HepG2 (cell line): ENCODE results near the gene B3GALT6. TPM values are rescaled to one million over a fixed set of nuclear protein-coding genes. Genes with fewer than 3 reads are reported as not detected.

Experiments used
- ATAC-seq: fragments of 200-7000 bp; cut with Tn5 transposase; 3 replicates; pipeline ENCODE4 v1.9.1; 2020; ENCODE audit warnings: mild to moderate bottlenecking, moderate library complexity
- BruUV-seq: library from RNA; stranded (reverse); fragments of 400-500 nt; replicated peaks from 2 replicates; lab custom pipeline; 2021; lab: Mats Ljungman, UMichigan
- CTCF ChIA-PET: fragments of 300-600 bp; formaldehyde crosslinking; extraction: SDS; loops from one replicate; lab custom pipeline; 2021; ENCODE audit warnings: low total read pairs, inconsistent platforms, low intra/inter-chr PET ratio; lab: Yijun Ruan, JAX
- POLR2A ChIA-PET: fragments of 350-600 bp; sonication (Branson Sonifier 250); formaldehyde crosslinking; loops from one replicate; lab custom pipeline; 2020; ENCODE audit warnings: antibody characterized with exemption, inconsistent platforms; lab: Yijun Ruan, JAX
- DNase-seq: peaks from one replicate; pipeline ENCODE4 v3.0.0-alpha.2; 2015; ENCODE audit warnings: low spot score
- FAIRE-seq: peaks from 3 replicates; lab custom pipeline; 2011; peaks lifted over from hg19 to GRCh38; lab: Jason Lieb, UNC
- H2AFZ ChIP-seq: one replicate; pipeline ENCODE4 v1.6.1; 2011; ENCODE audit warnings: low read length, inconsistent platforms
- H3K27ac ChIP-seq: fragments of 300-600 bp; 3 replicates; pipeline ENCODE4 v1.8.0; 2011; ENCODE audit warnings: mixed run types, mild to moderate bottlenecking, mixed read lengths, low read length, inconsistent platforms; ENCODE audit not compliant: insufficient read depth; ENCODE audit errors: extremely low read length
- H3K27me3 ChIP-seq, 2 experiments: fragments of 200-600 bp in 1 of 2; 2 replicates in 1 of 2; 3 replicates in 1 of 2; pipeline versions ENCODE4 v1.6.0 to v1.8.0; 2011; ENCODE audit warnings: low read length in 2 of 2, mild to moderate bottlenecking in 2 of 2, moderate library complexity in 2 of 2, inconsistent platforms in 1 of 2; ENCODE audit not compliant: insufficient read depth in 2 of 2, control insufficient read depth in 1 of 2
- H3K36me3 ChIP-seq, 2 experiments: fragments of 200-600 bp in 1 of 2; replicated peaks in 1 of 2; 2 replicates in 1 of 2; 3 replicates in 1 of 2; pipeline versions ENCODE4 v1.5.1 to v1.8.0; 2011; ENCODE audit warnings: low read length in 2 of 2, inconsistent platforms in 1 of 2; ENCODE audit not compliant: insufficient read depth in 2 of 2, control insufficient read depth in 1 of 2
- H3K4me1 ChIP-seq: 2 replicates; pipeline ENCODE4 v1.5.1; 2012; ENCODE audit warnings: low read length, inconsistent platforms; ENCODE audit not compliant: insufficient read depth
- H3K4me2 ChIP-seq: 2 replicates; pipeline ENCODE4 v1.6.0; 2011; ENCODE audit warnings: low read depth, low read length, inconsistent platforms
- H3K4me3 ChIP-seq, 3 experiments: fragments of 200-600 bp in 1 of 3; sonication (generic), shearing (Covaris generic) in 1 of 3; replicated peaks in 1 of 3; 2 replicates each; pipeline ENCODE4 v1.5.1; 2011 to 2016; ENCODE audit warnings: low read length in 3 of 3, inconsistent platforms in 2 of 3, low read depth in 2 of 3, mild to moderate bottlenecking in 2 of 3, control low read depth in 1 of 3, mixed read lengths in 1 of 3; ENCODE audit not compliant: insufficient read depth in 1 of 3
- H3K79me2 ChIP-seq: one replicate; pipeline ENCODE4 v1.6.1; 2011; ENCODE audit warnings: low read length, inconsistent platforms; ENCODE audit not compliant: insufficient read depth
- H3K9ac ChIP-seq: 2 replicates; pipeline ENCODE4 v1.6.0; 2011; ENCODE audit warnings: mild to moderate bottlenecking, low read depth, low read length, inconsistent platforms; ENCODE audit not compliant: insufficient read depth
- H3K9me3 ChIP-seq: 2 replicates; pipeline ENCODE4 v1.5.1; 2012; ENCODE audit warnings: mild to moderate bottlenecking, low read length
- H4K20me1 ChIP-seq: 2 replicates; pipeline ENCODE4 v1.6.0; 2011; ENCODE audit warnings: inconsistent platforms, mild to moderate bottlenecking, low read length, moderate library complexity; ENCODE audit not compliant: insufficient read depth
- AKAP8 ChIP-seq: sonication (generic); formaldehyde crosslinking; IDR thresholded peaks from 2 replicates; pipeline ENCODE4 v1.5.1; 2020; ENCODE audit warnings: mild to moderate bottlenecking, missing genetic modification reagents
- IRF9 ChIP-seq: sonication (generic); formaldehyde crosslinking; IDR thresholded peaks from 2 replicates; pipeline ENCODE4 v1.8.0; 2022; ENCODE audit warnings: missing genetic modification reagents, mild to moderate bottlenecking, borderline replicate concordance
- ONECUT2 ChIP-seq: sonication (generic); formaldehyde crosslinking; IDR thresholded peaks from 2 replicates; pipeline ENCODE4 v1.4.0; 2020; ENCODE audit warnings: missing genetic modification reagents
- WGBS: methylation state at CpG from one replicate; pipeline ENCODE4 v1.1.6; 2017; ENCODE audit warnings: low lambda C conversion rate; 5-methylcytosine and 5-hydroxymethylcytosine counted together
- in situ Hi-C: cut with HindIII; loops from 2 replicates; pipeline ENCODE4 v1.10.0; 2017; ENCODE audit warnings: low pct_unique_long_range_greater_than_20kb; ENCODE audit not compliant: extremely low pct_ligation_motif_present
- intact Hi-C: fragments of 100-400 bp; cut with micrococcal nuclease; formaldehyde crosslinking; loops from one replicate; pipeline ENCODE4 v1.10.0; 2022; ENCODE audit not compliant: unreplicated experiment
- polyA plus RNA-seq, 8 experiments: library from polyadenylated mRNA; depleted of rRNA in 3 of 8; stranded (reverse) in 7 of 8; unstranded in 1 of 8; fragments of >200 nt; fragmentation: Illumina TruSeq in 4 of 8; extraction: Trizol in 4 of 8; gene quantifications; 2 replicates each; pipeline versions ENCODE4 v1.2.1 to v1.2.3, GENCODE V29; 2011 to 2016; ENCODE audit warnings: low read depth in 4 of 8, missing spikeins in 1 of 8, mixed read lengths in 1 of 8; ENCODE audit not compliant: insufficient read depth in 1 of 8
- total RNA-seq, 5 experiments: library from RNA; depleted of rRNA; stranded (reverse); fragments of >200 nt; fragmentation: Illumina TruSeq; extraction: Trizol; gene quantifications; 2 replicates each; pipeline ENCODE4 v1.2.3, GENCODE V29; 2016; ENCODE audit warnings: low read depth in 1 of 5

Gene B3GALT6
- total and polyA plus RNA-seq, 2 of the 13 experiments (the other 11 are each of a cell fraction or from before 2014, with no cell fraction given): 3.9 to 14.2 TPM

GRCh38 chr1:1218524-1219200, 13.4 kb upstream of the B3GALT6 start:
- TF ChIP-seq ONECUT2 (no peak), AKAP8 (CRISPR knock-in tag) (peak; percentile 58; the same call in 1 of the 2 replicates)
- no peak for DNase-seq
- H3K27ac ChIP-seq: no peak overlapping the region

GRCh38 chr1:1219341-1219740, 12.7 kb upstream of the B3GALT6 start:
- Histone ChIP-seq H4K20me1 (no peaks in the 10 kb centered on the region), H3K27me3 (no peaks in the 10 kb centered on the region), H3K4me2 (no peak overlapping the region), H3K4me1 (no peaks in the 10 kb centered on the region), H3K4me3 (no peak overlapping the region), H3K9ac (no peak overlapping the region), H2AFZ (no peak overlapping the region), H3K79me2 (no peaks in the 10 kb centered on the region), H3K9me3 (no peaks in the 10 kb centered on the region), H3K27ac (no peak overlapping the region), H3K36me3 (peaks cover 27 to 54% of the 10 kb centered on the region in 2 experiments; a peak in 4 of 5 replicates)
- ChIA-PET POLR2A (no interaction called here), CTCF (no interaction called here)
- no TSS peak for BruUV-seq
- FAIRE-seq (no peak), DNase-seq (no peak), ATAC-seq (no peak)
- intact Hi-C loops: no loop called here
- in situ Hi-C loops: no loop called here
- 100% methylated on average over 13 of the region's 20 CpGs for WGBS
- no peak for TF ChIP-seq IRF9 (CRISPR knock-in tag)

More at GRCh38 chr1:1218524-1219200, 13.4 kb upstream of the B3GALT6 start:
- BruUV-seq: no TSS peak
- intact Hi-C loops (no loop called here), in situ Hi-C loops (no loop called here)
- no peaks in the 10 kb centered on the region for H3K9me3 ChIP-seq
- no peaks in the 10 kb centered on the region for H4K20me1 ChIP-seq
- no peak overlapping the region for H3K4me3 ChIP-seq
- H3K27me3 ChIP-seq: no peaks in the 10 kb centered on the region
- CTCF ChIA-PET: no interaction called here
- POLR2A ChIA-PET: no interaction called here
- peaks cover 27 to 51% of the 10 kb centered on the region in 2 experiments; a peak in 4 of 5 replicates for H3K36me3 ChIP-seq
- no peak overlapping the region for H3K9ac ChIP-seq
- no peak for ATAC-seq
- H3K79me2 ChIP-seq: no peaks in the 10 kb centered on the region
- no peak overlapping the region for H3K4me2 ChIP-seq
- WGBS: 92% methylated on average over 16 of the region's 36 CpGs
- FAIRE-seq: no peak
- H2AFZ ChIP-seq: no peak overlapping the region
- H3K4me1 ChIP-seq: no peaks in the 10 kb centered on the region
